NCI-H146 treated with DMSO at 0.1 percent for 48 hours (cell line): ENCODE measurements around the gene CELSR2.
"Not testable (repeated sequence)": the region's sequence is repeated elsewhere in the genome, so short reads cannot be mapped to it uniquely, and the experiment has no call there.

Experiments used
- DNase-seq: peaks from one replicate; lab custom pipeline; 2025; ENCODE audit not compliant: unreplicated experiment; lab: John Stamatoyannopoulos, UW

CELSR2 gene

DNA sequence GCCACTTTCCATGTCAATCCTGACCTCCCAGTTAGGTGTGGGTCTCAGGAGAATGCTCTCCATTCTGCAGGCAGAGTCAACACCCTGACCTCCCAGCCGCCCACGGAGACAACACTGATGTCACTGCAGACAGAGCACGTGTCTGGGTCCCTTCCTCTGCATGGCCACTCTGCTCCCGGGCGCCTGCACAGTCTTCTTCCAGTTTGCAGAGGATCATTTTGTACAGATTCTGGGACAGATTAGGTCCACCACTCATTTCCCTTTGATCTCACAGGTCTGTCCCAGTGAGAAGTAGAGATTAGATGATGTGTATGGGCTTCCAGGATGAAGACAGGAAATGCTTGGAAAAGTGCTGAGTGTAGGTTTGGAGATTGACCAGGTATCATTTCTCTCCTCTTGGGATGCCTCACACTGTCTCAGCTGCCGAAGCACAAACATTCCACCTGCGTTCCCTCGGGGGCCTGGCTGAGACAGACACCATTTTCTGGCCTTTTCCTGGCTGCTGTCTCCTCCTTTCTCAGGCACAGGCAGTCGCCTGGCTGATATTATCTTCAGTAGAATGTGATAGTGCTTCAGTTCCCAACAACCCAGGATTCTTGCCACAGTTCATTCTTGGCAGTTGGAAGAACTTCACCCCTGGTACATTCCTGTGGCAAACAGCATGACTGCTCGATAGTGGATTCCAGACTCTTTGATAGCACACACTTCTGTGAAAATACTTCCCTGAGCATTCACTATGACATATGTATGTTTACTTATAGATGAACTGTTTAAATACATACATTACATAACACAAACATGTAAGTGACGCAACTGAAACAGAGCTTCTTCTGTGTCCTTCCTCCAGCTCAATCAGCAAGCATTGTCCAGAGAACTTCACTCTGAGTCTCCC is 49.6 kb downstream of the CELSR2 start:
- DNase-seq, result no peak

DNA sequence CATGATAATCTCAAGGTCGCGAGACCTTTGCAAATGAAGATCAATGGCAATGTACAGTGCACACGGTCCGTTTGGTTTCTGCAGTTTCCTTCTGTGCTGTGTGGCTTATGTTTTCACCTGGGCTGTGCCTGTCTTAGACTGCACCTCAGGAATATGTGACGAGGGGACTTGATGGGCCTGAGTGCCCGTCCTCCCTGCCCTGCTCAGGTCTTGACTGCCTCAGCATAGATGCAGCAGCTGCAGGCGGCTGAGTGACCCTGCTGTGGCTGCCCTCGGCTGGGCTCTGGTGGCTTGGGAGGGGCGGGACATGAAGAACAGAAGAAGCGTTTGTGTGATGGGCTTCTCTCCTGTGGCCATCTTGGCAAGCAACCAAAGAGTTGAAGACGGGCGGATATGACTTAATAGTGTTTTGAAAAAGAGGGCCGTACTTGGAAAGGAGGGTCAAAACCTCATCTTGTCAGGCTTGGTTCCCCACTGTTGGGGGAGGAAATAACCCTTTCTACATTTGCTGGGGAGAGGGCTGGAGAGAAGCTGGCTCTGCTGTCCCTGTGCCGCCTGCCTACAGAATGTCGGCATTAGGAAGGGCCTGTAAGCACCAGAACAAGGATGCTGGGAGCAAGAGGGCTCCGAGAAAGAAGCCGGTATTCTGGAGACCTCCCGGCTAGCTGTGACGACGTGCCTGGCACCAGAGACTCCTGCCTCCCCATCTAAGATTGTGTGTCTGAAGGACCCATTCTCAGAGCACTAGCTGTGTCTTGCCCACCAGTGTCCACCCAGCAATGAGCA is 50.4 kb downstream of the CELSR2 start:
- no peak for DNase-seq

DNA sequence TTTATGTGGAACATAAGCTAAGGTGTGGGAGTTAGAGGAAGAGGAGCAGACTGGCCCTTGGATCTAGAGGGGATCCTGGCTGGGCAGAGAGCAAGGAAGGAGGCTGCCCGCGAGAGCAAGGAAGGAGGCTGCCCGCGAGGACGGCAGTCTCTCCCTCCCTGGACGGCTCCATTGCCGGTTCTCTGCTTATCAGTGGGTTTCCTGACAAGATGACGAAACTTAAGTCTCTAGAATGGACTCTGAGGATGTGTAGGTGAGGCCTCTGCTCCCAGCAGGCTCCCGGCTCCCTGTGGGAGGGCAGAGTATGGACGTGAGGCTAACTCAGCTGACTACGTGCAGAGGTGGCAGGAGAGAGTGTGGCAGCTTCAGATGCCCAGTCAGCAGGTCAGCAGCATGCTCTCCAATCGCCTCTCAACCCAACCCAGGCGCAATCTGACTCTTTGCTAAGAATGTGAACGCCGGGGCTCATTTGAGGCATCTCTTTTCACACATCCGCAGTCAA is 51.4 kb downstream of the CELSR2 start:
- DNase-seq, result no peak

DNA sequence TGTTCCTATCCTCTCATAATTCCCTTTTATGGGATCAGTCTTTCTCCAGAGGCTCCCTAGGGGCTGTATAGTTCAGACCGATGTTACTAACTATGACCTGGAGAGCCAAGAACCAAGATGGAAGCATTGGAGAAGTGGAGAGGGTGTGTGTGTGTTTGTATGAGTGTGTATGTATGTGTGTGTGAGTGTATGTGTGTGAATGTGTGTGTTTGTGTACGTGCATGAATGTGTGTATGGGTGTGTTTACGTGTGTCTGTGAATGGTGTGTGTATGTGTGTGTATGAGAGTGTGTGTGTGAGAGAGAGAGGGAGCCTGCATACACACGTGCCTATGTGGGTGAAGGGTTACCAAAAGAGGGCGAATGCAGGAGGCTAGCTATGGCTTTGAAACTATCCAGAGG is 52.5 kb downstream of the CELSR2 start:
- no peak for DNase-seq

DNA sequence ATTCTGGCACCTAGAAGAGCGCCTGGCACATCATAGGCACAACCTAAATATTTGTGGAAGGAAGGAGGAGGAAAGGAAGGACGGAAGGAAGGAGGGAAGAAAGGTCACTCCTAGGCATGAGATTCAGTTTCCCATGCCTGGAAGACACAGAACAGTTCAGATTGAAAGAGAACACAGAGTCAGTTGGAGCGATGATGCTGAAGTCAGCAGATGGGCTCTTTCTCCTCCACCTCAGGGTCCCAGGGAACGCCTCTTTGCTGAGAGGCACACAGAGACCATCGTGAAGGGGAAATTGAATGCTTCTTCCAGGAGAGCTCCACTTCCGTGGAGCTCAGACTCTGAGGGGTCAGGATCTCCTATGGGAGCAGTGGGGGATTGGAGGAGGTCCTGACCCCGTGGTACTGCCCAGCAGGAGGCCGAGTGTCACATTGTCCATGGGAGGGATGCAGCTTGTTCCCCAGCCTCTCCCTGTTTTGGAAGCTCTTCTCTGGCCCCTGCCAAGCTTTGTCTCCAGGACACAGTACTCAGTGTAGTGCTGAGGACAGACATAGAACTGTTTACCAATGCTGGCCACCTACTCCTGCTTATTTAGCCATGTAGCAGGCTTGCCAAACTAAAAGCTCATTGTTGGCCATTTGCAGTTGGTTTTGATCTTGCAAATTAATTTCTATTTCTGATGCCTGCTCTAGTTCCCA is 55.0 kb downstream of the CELSR2 start:
- no peak for DNase-seq

DNA sequence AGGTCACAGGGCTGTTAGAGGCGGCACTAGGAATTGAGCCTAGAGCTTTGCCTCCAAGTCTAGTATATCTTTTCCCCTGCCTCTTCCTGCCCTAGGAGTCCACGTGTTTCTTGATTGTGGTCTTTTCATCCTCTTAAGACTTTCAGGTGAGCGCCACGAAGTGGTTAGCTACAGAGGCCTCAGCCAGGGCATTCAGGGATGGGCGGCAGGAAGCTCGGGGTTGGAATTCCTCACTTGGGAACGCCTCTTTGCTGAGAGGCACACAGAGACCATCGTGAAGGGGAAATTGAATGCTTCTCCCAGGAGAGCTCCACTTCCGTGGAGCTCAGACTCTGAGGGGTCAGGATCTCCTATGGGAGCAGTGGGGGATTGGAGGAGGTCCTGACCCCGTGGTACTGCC is 56.7 kb downstream of the CELSR2 start:
- DNase-seq, result not testable (repeated sequence)

DNA sequence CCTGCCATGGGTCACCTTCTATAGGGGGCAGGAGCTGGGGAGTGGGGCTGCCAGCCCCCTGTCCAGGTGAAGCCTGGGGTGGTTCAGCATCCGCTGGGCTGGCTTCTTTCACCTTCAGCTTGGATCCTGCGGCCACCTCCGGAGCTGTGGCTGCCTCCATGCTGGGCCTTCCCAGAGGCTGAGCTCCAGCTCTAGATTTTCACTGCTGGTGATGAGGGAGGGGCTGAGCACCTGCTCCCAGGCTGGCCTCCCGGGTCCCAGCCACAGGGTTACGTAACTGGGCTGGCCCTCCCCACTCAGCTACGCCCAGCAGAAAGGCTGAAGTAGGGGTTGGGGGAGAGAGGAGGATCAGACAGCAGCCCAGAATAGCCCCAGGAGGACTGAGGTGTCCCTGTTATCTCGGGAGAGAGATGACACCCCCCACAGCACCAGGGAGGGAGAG is 57.5 kb downstream of the CELSR2 start, which contains the start of gene MYBPHL:
TSS of gene MYBPHL (minus strand) at position 180 of the 442 bp plus-strand sequence. CDS start at position 160, 20 bp downstream.
- DNase-seq, result no peak

DNA sequence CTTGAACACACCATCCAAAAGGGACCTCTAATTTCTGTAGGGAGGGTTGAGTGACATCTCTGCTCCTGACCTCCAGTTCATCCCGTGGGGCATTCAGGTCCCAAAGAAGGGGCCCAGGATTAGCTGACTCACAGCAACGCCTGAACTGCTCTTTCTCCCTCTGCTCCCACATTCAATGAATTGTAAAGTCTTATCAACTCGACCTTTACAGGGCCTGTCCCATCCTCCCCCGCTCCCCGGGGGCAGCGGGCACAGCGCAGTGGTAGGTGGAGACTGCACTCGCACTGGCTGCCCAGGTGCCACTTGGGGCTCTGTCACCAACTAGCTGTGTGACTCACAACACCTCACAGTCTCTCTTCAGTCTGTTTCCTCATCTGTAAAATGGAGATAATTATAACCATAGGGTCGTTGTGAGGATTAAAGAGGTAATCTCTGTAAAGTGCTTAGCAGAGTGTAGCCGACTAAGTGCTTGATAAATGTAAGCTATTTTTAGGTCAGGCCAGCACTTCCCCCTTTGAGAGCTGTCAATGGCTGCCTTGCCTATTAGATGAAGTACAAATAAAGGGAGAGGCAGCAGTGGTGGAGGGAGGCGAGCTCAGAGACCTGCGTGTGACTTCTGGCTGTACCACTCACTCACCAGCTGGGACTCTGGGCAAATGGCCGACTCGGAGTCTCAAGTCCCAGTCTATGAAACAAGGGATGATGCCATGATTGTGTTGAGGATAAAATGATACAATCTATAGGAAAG is 58.1 kb downstream of the CELSR2 start:
- DNase-seq, result no peak

DNA sequence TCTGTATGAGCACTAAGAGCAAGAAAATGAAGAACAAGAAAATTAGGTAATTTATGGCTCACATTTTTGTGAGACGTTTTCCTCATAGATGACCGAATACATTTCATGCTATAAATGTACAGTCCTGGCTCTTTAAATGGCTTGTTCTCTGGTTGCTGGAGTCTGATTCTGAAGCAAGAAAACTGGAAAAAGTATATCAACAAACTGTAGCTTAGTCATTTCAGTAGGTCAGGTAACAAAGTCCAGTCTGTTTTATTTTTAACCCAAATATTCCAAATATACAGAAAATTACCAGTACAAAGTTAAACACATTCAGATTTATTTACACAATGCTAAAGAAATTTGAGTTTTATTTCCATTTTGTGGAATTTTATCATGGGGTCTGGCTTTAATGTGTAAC is 60.0 kb downstream of the CELSR2 start:
- no peak for DNase-seq

DNA sequence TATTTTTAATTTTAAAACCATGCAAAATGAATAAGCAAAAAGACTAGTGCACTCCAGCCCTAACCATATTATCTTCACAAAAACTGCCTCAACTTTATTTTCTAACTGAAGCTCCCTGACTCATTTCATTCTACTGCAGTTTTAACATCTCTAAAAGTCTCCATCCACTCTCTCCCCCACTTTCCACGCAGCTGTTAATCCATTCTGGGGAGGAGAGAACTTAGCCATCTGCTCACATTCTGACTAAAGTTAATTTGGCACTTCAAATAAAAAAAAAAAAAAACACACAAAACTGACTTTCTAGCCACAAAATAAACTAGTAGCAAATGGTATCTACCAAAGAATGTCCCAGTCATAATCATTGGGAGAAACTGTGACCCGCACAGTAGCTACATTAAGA is 62.9 kb downstream of the CELSR2 start:
- DNase-seq, result no peak

DNA sequence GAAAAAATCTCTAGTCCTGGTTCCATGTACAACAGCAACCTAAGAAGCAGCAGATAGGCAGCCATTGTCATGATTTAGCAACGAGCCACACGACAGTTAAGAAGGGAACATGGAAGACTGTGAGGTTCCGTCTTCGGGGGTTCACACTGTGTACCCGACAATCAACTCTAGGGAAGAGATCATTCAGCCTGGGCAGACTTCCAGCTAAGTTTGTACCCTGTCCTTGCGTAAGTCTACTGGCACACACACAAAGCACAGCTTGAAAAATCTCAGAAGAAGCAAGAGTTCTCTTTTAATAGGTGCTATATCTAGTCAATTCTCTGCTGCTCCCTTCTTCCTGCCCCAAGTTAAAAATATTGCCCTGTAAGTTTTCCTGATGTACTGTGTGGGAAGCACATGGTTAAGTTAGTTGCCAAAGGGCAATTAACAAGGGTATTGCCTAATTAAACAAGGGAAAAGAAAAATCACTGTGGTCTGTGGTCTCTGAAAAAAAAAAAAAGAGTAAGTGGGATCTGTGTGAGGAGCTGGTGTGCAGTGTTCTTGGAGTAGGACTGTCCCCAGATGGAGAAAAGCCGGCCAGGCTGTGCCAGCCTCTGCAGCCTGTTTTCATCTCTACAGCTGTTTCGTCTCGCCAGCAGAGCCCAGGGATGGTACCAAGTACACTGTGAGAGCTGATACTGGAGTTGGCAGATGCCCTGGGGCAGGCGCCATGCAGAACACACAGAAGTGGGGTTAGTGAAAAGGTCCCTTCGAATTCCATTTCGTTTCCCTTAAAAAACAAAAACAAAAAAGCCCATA is 63.8 kb downstream of the CELSR2 start:
- DNase-seq, result no peak

DNA sequence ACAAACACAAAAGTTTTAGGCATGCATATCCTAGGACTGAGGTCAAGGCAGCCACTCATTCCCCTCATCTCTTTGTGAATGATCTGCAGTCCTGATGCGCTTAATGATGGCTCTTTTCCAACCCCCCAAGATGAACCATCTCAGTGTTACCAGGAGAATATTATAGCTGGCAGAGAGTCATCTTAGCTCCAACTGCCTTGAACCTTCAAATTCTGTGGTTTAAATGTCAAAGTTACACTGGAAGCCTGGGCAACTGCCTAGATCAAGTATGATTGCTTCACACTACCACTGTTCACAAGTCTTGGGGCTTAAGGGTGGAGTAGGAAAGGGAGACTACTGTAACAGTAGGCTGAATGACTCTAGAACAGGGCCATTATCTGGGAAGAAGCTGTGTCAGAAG is 65.5 kb downstream of the CELSR2 start:
- DNase-seq, result no peak

DNA sequence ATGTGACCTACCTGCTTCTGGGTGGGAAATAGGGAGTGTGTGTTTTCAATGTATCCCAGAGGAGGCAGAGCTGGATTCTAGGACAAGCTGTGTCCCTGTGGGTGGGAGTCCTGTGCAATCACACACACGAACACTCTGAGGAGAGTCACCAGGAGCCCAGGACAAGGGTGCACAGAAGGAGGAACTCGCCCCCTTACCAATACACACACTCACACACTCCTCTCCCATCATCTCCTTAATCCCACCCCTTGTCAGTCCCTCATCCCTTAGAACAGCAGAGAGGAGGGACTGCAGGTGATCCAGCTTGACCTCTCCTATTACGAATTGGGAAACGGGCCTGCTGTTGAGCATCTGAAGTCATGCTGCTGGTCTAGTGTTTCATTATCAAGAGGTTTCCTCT is 65.9 kb downstream of the CELSR2 start:
- no peak for DNase-seq

DNA sequence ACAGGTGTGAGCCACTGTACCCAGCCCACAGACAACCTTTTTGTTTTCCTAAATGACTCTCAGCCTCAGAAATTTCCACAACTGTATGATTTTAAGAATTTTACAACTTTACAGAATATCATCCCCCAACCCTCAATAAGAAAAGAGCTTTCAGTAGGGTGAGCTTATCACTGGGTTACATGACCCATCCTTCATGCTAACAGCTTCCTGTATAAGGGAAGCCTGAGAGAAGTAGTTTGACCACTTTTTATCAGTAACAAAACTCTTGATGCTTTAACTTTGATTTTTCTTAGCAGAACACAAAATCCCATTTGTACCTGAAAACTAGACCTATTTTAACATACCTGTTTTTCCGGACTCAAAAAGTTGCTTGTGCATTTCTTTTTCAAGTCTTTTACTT is 67.2 kb downstream of the CELSR2 start:
- no peak for DNase-seq

DNA sequence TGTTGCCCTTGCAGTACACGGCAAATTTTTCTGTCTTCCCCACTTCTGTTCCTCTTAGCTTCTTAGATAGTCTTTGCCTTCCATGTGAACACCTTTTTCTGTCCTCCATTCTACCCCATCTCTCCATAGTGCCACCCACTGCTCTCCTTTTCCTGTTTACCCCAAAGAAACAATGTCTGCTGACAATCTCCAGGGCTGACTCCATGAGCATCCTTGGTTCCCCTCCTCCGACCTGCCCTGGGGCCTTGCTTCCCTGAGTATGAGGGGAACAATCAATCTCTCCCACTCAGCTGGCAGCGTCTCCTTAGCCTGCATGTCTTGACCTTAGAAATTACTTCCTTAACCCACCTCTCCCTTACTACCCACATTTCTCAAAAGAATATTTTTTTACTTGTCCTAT is 69.8 kb downstream of the CELSR2 start:
- no peak for DNase-seq

DNA sequence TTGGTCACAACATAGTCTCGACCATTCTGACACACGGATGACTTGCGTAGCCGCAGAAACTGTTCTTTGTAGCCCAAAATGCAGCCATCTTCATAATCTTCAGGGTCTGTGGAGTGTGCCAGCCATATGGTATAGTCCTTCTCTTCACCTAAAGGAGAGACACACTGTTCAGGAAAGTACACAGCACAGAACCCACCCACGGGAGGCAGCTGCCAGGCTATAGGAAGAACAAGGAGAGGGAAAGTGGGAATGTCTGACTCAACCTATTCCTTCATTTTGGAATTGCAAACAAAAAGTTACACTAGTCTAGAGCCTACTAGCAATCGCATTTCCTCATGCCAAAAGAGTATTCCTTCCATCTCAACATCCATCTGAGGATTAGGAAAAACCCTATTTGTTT is 73.6 kb downstream of the CELSR2 start:
- DNase-seq, result no peak
